GM12873 (cell line): Measurements from ENCODE around the gene MAP4K1.

ENCODE experiments used
- TF ChIP-seq, protein P1 (sequence below): IDR thresholded peaks from 2 replicates; pipeline ENCODE4 v1.5.1; 2012; ENCODE audit warnings: low read depth, mild to moderate bottlenecking, moderate library complexity, low read length, control low read depth; ENCODE audit not compliant: insufficient read depth; ENCODE audit errors: missing control alignments

MAP4K1 gene

DNA sequence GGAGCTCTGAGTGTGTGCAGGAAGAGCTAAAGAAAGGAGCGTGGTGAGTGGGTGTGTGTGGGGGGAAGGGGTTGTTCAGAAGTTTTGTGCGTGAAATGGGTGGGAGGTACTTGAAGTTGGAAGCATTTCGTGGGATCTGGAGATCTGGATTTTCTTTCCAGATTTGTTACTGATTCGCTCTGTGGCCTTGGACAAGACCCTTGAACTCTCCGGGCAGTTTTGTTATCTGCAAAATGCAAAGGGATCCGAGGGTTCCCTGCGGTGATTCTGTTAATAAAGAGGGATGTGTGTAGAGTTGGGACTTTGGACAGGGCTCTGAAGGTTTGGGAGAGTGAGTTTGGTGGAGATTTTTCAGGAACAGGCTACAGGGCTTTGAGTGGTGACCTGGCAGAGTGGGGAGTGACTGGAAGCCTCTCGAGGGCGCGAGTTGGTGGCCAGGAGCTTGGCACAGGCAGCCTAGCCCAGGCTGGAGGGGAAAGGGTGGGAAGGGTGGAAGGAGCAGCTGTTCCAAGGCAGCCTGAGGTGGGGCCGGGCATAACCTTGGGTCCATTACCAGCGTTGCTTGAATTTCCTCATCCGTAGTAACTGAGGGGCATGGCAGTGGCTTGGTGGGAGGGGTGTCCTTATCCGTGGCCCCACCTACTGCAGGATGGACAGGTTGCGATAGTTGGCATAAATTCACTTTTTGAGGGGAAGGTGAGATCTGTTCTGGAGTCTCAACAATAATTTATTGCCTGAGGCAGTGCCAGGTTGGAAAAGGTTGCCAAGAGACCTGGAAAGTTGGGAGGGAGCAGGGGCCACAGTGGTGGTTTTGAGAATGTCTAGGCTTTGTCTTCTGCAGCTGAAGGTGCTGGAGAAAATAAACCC, 31.8 kb upstream of the MAP4K1 start:
- TF ChIP-seq, protein P1, sequence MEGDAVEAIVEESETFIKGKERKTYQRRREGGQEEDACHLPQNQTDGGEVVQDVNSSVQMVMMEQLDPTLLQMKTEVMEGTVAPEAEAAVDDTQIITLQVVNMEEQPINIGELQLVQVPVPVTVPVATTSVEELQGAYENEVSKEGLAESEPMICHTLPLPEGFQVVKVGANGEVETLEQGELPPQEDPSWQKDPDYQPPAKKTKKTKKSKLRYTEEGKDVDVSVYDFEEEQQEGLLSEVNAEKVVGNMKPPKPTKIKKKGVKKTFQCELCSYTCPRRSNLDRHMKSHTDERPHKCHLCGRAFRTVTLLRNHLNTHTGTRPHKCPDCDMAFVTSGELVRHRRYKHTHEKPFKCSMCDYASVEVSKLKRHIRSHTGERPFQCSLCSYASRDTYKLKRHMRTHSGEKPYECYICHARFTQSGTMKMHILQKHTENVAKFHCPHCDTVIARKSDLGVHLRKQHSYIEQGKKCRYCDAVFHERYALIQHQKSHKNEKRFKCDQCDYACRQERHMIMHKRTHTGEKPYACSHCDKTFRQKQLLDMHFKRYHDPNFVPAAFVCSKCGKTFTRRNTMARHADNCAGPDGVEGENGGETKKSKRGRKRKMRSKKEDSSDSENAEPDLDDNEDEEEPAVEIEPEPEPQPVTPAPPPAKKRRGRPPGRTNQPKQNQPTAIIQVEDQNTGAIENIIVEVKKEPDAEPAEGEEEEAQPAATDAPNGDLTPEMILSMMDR, result no peak

DNA sequence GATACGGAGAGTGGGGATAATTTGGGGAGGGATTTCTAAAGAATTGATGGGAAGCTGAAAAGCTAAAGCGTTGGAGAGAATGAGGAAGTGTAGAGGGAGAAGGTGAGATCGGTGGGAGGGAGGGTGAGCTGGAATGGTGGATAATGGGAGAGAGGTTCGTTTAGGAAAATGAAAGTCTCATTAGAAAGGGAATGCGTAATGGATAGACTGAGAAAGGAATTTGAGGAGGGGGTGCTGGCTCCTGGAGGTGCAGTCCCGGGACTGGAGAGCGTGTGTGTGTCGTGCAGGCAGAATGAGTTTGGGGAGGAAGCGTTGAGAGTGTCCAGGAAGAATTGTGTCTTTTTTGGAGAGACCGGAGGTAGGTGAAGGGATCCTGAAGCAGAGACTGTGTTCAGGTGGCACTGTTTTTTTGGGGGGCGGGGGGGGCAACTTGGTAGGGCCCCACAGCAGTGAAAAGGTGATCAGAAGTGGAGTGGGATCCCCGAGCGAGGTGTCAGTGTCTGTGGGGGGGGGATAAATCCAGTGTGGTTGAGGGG, 31.1 kb upstream of the MAP4K1 start:
- TF ChIP-seq, protein P1, result no peak

DNA sequence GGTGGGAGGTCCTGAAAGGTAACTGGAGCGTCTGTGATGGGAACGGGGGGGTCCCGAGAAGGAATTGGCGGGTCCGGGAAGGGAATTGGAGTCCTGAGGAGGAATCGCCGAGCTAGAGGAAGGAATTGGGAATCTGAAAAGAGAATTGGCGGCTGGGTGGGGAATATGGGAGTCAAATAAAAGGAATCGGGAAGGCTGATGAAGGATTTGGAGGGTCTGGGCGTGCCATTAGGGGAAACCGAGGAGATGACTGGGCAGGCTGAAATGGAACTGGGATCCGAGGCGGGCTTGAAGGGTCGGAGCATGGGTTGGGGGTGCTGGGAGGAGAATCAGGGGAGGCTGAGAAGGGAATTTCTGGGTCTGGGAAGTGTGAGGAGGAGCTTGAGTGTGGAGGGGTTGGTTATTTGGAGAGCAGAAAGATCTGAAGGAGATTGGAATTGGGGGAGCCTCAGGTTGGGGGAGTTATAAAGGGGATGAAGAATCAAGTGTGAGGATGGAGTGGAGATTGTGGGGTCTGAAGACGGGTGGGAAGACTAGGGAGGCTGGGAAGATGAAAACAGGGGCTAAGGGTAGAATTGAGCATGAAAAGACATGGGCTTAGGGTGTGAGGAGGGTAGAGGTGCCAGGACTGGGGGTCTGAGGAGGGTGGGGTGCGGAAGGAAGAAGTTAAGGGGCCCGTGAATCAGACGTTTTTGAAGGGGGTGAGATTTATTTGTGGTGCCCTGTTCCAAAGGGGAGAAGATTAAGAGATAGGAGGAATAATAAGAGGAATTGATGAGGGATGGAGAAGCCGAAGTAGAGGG, 30.4 kb upstream of the MAP4K1 start:
- TF ChIP-seq, protein P1, result no peak

DNA sequence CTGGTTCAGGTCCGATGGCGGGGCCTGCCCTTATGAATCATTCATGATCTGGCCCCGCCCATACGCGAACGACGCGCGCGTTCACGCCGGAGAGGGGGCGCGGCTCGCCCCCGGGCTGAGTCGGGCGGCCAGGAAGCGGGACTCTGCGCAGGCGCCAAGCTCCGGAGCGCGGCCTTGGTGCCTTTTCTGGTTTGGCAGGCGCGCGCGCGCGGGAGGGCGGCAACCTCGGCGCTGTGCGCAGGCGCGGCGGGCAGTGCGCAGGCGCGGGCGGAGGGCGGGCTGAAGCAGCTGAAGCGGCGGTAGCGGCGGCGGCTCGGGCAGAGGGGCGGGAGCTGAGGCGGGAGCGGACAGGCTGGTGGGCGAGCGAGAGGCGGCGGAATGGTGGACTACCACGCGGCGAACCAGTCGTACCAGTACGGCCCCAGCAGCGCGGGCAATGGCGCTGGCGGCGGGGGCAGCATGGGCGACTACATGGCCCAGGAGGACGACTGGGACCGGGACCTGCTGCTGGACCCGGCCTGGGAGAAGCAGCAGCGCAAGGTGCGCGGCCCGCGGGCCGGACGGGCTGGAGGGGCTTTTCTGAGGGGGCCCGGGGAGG, 29.7 kb upstream of the MAP4K1 start, which contains the start of gene ACTN4:
Gene ACTN4, plus strand, starts transcription at position 282 of the 598 bp plus-strand sequence. Its CDS starts 97 bp downstream, at position 379.
- TF ChIP-seq, protein P1, result no peak

DNA sequence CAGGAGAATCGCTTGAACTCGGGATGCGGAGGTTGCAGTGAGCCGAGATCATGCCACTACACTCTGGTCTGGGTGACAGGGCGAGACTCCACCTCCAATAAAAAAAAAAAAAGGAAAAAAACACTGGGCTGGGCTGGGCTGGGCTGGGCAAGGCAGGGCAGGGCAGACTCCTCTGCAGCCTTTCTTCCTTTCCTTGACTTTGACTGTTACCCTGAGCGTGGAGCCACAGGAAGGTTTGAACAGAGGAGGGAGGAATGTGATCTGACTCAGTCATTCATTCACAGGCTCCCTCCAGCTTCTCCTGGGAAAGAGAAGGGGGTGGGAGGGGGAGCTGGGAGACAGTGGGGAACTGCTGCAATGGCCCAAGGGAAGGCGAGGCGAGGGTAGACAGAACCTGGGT, 27.0 kb upstream of the MAP4K1 start:
- TF ChIP-seq, protein P1, result no peak

DNA sequence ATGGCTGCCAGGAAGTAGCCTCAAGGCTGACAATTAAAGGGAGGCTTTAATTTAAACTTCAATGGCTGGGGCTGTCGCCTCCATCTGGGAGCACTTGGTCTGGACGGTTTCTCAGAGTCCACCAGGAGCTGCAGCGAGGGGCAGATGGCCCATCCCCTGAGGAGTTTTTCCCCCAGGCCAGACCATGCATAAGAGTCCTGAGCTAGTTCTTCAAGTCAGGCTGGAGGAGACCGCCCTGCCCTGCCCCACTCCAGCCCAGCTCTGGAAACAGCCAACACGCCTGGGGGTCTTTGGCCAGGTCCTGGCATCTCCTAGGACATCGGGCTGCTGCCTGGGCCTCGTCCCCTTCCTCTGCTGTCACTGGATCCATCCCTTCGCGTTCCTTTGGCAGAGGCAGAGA, 24.4 kb upstream of the MAP4K1 start:
- TF ChIP-seq, protein P1, result no peak

DNA sequence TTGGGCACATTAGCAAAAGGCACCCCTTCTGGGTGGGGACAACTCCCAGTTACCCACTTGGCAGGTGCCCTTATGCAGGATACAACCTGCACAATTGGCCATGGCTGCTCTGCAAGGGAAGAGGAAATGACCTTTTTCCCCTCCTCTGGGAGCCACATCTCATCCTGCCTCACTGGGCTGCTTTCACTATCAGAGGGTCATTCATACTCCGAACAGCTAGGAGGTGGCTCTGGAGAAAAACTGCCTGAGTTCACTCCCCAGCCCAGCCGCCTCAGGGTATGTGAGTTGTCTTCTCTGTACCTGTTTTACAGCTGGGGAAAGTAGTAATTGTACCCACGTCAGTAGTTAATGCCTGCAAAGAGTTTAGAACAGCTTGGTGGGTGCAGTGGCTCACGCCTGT, 22.6 kb upstream of the MAP4K1 start:
- TF ChIP-seq, protein P1, result no peak
